Subcutaneous adipose tissue (tissue), 4 donors: ENCODE data around the gene KCNAB2. TPM values are rescaled to one million over a fixed set of nuclear protein-coding genes. Genes with fewer than 3 reads are reported as not detected.

Experiments
- total RNA-seq, 4 donors: library from RNA; depleted of rRNA; stranded (reverse); fragments of >200 nt; gene quantifications; one replicate each; pipeline ENCODE4 v1.1.0, GENCODE V29; 2016
- TF ChIP-seq, protein P1 (sequence below): fragments of 450-650 bp; IDR thresholded peaks from one replicate; pipeline ENCODE4 v1.5.1; 2016; ENCODE audit warnings: low read depth, mild to moderate bottlenecking, control low read depth, antibody characterized with exemption, moderate library complexity

KCNAB2 gene
- total RNA-seq, 4 donors from 2014 or later = 10.2 to 48.6 (median 18.2) TPM

DNA sequence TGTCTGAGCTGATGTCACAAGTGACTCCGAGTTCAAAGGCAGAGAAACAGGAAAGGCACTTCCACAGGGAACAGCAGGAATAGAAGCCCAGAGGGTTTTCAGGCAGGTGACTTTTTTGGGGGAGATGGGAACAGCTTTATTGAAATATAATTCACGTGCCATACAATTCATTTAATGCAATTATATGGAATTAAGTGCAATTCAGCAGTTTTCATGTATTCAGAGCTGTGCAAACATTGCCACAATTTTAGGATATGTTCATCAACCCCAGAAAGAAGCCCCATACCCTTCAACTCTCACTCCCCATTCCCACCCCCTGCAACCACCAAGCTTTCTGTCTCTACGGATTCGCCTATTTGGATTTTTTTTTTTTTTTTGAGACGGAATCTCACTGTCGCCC is 17.0 kb downstream of the KCNAB2 start:
- TF ChIP-seq, protein P1, sequence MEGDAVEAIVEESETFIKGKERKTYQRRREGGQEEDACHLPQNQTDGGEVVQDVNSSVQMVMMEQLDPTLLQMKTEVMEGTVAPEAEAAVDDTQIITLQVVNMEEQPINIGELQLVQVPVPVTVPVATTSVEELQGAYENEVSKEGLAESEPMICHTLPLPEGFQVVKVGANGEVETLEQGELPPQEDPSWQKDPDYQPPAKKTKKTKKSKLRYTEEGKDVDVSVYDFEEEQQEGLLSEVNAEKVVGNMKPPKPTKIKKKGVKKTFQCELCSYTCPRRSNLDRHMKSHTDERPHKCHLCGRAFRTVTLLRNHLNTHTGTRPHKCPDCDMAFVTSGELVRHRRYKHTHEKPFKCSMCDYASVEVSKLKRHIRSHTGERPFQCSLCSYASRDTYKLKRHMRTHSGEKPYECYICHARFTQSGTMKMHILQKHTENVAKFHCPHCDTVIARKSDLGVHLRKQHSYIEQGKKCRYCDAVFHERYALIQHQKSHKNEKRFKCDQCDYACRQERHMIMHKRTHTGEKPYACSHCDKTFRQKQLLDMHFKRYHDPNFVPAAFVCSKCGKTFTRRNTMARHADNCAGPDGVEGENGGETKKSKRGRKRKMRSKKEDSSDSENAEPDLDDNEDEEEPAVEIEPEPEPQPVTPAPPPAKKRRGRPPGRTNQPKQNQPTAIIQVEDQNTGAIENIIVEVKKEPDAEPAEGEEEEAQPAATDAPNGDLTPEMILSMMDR = no peak

DNA sequence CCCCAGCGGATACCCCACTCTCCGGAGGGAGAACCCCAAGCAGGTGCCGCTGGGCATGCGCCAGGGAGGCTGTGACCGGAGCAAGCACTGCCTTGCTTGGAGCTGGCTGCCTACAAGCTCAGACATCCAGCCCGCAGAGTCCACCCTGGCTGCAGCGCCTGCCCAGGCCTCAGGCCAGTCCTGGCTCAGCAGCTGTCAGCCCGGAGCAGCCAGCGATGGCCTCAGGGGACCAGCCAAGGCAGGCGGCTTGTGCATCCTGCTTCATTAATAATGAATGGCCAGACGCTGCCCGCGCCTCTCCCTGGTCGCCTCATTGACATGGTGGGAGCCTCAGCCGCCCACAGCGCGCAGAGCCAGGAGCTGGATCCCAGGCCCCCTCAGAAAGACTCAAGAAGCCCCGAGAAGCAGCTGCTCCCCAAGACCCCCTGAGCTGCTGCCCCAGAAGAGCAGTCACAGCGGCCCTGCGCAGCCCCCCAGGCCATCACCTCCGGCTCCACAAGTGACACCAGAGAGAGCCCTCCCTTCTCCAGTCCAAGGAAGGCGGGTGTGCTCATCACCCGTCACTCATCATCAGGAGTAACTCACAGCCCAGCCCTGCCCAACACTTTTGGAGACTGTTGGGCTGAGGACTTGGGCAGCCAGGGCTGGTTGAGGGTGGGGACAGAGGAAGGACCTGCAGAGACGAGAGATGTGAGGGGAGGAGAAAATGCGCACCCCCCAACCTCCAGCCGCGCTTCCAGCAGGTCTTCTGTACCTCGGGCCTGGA is 19.6 kb downstream of the KCNAB2 start:
- TF ChIP-seq, protein P1 = no peak

DNA sequence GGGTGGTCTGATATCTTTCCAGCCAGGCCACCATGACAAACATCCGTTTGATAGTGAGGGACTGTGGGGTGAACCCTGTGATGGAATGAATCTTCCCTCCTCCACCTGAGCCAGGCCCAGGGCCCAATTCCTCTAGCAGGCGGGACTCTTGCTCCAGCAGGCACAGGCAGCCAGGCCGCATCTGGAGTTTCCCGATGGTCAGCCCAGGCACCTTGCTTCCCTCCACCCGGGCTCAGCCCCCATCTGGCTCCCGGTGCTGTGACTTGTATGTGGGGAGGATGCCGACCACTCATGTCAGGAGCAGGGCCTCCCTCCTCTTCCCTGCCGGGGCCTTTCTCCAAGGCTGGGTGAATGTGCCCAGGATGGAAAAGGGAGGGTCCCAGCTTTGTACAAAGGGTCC is 21.0 kb downstream of the KCNAB2 start:
- TF ChIP-seq, protein P1 = no peak

DNA sequence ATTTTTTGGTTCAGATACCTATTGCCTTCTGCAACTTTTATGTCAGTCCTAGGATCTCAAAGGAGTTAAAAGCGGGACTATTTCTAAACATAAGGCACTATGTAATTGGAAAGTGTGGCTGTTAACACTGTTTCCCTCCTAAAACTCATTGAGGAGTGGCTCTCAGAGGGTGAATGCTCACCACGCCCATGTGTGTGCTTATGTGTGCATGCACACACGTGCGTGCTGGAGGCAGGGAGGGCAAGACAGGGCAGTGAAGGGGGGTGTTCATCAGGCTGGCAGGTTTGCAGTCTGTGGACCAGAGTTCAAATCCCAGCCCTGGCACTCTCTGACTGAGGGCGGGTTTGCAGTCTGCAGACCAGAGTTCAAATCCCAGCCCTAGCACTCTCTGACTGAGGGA is 22.4 kb downstream of the KCNAB2 start:
- TF ChIP-seq, protein P1 = no peak

DNA sequence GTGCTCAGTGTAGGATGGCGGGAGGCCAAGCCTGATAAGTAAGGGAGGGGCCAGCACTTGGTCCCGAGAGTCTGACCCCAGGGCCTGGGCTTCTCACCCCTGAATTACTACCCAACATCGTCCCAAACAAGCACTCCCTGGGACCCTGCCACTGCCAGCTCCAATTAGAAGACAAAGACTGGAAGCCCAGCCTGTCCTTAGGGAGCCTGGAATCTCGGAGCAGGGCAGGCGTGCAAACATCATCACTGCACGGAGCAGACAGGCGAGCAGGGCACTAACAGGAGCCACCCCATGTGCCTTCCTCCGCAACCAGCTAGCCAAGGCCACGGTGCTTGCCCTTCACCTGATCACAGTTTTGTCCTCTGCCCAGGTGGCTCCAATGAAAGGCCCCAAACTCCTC is 23.2 kb downstream of the KCNAB2 start:
- TF ChIP-seq, protein P1 = no peak

DNA sequence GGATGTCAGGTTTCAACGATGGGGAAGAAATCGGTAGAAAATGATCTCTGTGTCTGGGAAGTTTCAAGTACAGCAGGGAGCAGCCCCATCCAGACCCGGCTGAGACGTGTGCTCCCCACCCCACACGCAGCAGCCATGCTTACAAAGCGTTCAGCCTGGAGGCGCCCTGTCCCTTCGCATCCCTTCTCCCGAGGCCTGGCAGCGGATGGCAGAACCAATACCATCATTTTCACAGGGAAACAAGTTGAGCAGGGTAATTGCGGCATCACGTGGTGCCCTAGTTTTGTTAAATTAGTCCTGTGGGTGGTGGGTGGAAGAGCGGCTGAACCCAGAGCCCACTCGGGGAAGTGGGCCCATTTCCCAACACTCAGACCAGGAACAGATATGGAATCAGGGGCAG is 23.9 kb downstream of the KCNAB2 start:
- TF ChIP-seq, protein P1 = no peak

DNA sequence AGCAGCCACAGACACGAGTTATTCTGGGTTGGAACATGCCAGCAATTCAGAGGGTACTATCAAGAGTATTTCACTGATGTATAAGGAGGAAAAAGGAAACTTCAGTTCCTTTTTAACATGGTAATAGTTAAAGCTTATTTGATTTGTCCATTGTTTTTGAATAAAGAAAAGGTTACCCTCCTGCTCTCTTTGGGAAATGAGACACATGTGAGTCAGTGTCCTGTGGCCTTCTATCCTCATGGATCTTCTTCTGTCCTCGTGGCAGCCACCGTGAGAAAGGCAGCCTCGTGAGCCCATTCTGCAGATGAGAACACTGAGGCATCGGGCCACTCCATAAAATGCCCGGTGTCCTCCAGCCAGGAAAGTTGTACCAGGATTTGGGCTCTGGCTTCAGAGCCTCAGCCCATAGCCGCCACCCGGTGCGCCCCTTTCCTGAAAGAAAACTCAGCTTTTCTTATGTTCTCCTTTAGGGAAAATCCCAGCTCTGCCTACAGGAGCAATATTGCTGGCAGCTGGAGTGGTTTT is 24.8 kb downstream of the KCNAB2 start:
- TF ChIP-seq, protein P1 = no peak
